Breast epithelium (tissue), 4 donors: ENCODE measurements around the gene GALNT9. TPM values are rescaled to one million over a fixed set of nuclear protein-coding genes. Genes with fewer than 3 reads are reported as not detected.

Experiments
- DNase-seq, 2 donors: peaks; one replicate each; pipeline ENCODE4 v3.0.0-alpha.2; 2019; ENCODE audit warnings: low spot score in 2 of 2
- H3K27ac ChIP-seq, 2 donors: fragments of 200-600 bp; sonication (generic) in 1 of 2; one replicate each; pipeline ENCODE4 v1.5.1; 2016 to 2019; ENCODE audit warnings: mild to moderate bottlenecking in 1 of 2
- H3K27me3 ChIP-seq, 2 donors: fragments of 200-600 bp; sonication (generic) in 1 of 2; one replicate each; pipeline versions ENCODE4 v1.5.1 to v1.6.0; 2017 to 2019; ENCODE audit warnings: control low read depth in 1 of 2, mild to moderate bottlenecking in 1 of 2
- H3K36me3 ChIP-seq: fragments of 200-600 bp; one replicate; pipeline ENCODE4 v1.5.1; 2019
- H3K4me1 ChIP-seq, 2 donors: fragments of 200-600 bp; sonication (generic); one replicate each; pipeline ENCODE4 v1.5.1; 2016 to 2019; ENCODE audit warnings: control low read depth in 1 of 2
- H3K4me3 ChIP-seq, 3 donors: fragments of 200-600 bp; sonication (generic); 1 replicate in 2 of 3; 2 replicates in 1 of 3; pipeline ENCODE4 v1.5.1; 2016 to 2019; ENCODE audit warnings: mild to moderate bottlenecking in 3 of 3, moderate library complexity in 2 of 3
- H3K9me3 ChIP-seq, 2 donors: fragments of 200-600 bp; sonication (generic) in 1 of 2; one replicate each; pipeline ENCODE4 v1.5.1; 2016 to 2019; ENCODE audit warnings: control low read depth in 1 of 2
- CTCF ChIP-seq, 3 donors: fragments of 450-650 bp; IDR thresholded peaks; one replicate each; pipeline ENCODE4 v1.5.1; 2016 to 2017; ENCODE audit warnings: antibody characterized with exemption in 3 of 3, mild to moderate bottlenecking in 3 of 3, moderate library complexity in 3 of 3
- POLR2A ChIP-seq: fragments of 450-650 bp; IDR thresholded peaks from one replicate; pipeline ENCODE4 v1.6.1; 2016; ENCODE audit warnings: antibody characterized with exemption, mild to moderate bottlenecking, moderate library complexity
- POLR2AphosphoS5 ChIP-seq, 3 donors: sonication (generic); formaldehyde crosslinking; IDR thresholded peaks; one replicate each; pipeline ENCODE4 v1.6.1; 2017; ENCODE audit warnings: antibody characterized with exemption in 3 of 3
- intact Hi-C: fragments of 100-400 bp; cut with DNase I; formaldehyde crosslinking; loops from one replicate; pipeline ENCODE4 v1.15.1; 2023; ENCODE audit warnings: low total_unique reads
- total RNA-seq, 3 donors: library from RNA; depleted of rRNA; stranded (reverse); fragments of >200 nt; gene quantifications; one replicate each; pipeline ENCODE4 v1.1.0, GENCODE V29; 2016

Gene GALNT9
- total RNA-seq, 3 donors from 2014 or later, result 2.9 TPM; not detected in 2

GRCh38 chr12:132205271-132206045 lies 123.9 kb downstream of the GALNT9 start:
- Histone ChIP-seq H3K4me1 (peaks cover 0 to 6% of the 10 kb centered on the region in 2 donors), H3K36me3 (no peaks in the 10 kb centered on the region), H3K4me3 (peak overlapping the region; percentile 7 to 63 (median 30)), H3K27me3 (peaks cover 6 to 71% of the 10 kb centered on the region in 2 donors), H3K27ac (no peak overlapping the region), H3K9me3 (peaks cover 0 to 4% of the 10 kb centered on the region in 2 donors)
- TF ChIP-seq CTCF (IDR thresholded peaks at IDR 0.05) (no peak), POLR2A (no peak), POLR2AphosphoS5 (IDR thresholded peaks at IDR 0.05) (no peak)
- intact Hi-C loops, result no loop called here
- no peak for DNase-seq

GRCh38 chr12:132204793-132205270 lies 124.6 kb downstream of the GALNT9 start:
- Histone ChIP-seq H3K9me3 (peaks cover 0 to 4% of the 10 kb centered on the region in 2 donors), H3K27ac (no peak overlapping the region), H3K4me3 (peak overlapping the region; percentile 7 to 63 (median 30)), H3K36me3 (no peaks in the 10 kb centered on the region), H3K27me3 (peaks cover 6 to 77% of the 10 kb centered on the region in 2 donors), H3K4me1 (peaks cover 0 to 6% of the 10 kb centered on the region in 2 donors)
- DNase-seq, result no peak
- intact Hi-C loops, result no loop called here
- TF ChIP-seq POLR2AphosphoS5 (IDR thresholded peaks at IDR 0.05) (no peak), CTCF (IDR thresholded peaks at IDR 0.05) (no peak), POLR2A (no peak)

GRCh38 chr12:132204063-132204792 lies 125.2 kb downstream of the GALNT9 start:
- Histone ChIP-seq H3K4me1 (peaks cover 0 to 6% of the 10 kb centered on the region in 2 donors), H3K27me3 (peaks cover 6 to 81% of the 10 kb centered on the region in 2 donors), H3K4me3 (peak overlapping the region in 2 of 3 donors; percentile 30 to 63), H3K9me3 (peaks cover 0 to 4% of the 10 kb centered on the region in 2 donors), H3K27ac (no peak overlapping the region), H3K36me3 (no peaks in the 10 kb centered on the region)
- TF ChIP-seq CTCF (IDR thresholded peaks at IDR 0.05) (no peak), POLR2A (no peak), POLR2AphosphoS5 (IDR thresholded peaks at IDR 0.05) (no peak)
- intact Hi-C loops, result no loop called here
- DNase-seq, result no peak

- peaks cover 0 to under 1% of the 10 kb centered on the region in 2 donors for H3K9me3 ChIP-seq
- no peak overlapping the region for H3K4me3 ChIP-seq
- TF ChIP-seq POLR2AphosphoS5 (IDR thresholded peaks at IDR 0.05) (no peak), POLR2A (no peak), CTCF (IDR thresholded peaks at IDR 0.05) (no peak)
- H3K27me3 ChIP-seq, result peaks cover 6 to 72% of the 10 kb centered on the region in 2 donors
- no peak overlapping the region for H3K27ac ChIP-seq
- peaks cover 0 to 6% of the 10 kb centered on the region in 2 donors for H3K4me1 ChIP-seq
- no peaks in the 10 kb centered on the region for H3K36me3 ChIP-seq
- no peak for DNase-seq
- intact Hi-C loops, result no loop called here
These were observed 126.3 kb downstream of the GALNT9 start for GRCh38 chr12:132202929-132203721.
